Measurements from ENCODE around the gene OR10A3. TPM values are rescaled to one million over a fixed set of nuclear protein-coding genes. Genes with fewer than 3 reads are reported as not detected.

The OR10A3 gene
- total RNA-seq, 1 donor from 2014 or later = not detected

DNA sequence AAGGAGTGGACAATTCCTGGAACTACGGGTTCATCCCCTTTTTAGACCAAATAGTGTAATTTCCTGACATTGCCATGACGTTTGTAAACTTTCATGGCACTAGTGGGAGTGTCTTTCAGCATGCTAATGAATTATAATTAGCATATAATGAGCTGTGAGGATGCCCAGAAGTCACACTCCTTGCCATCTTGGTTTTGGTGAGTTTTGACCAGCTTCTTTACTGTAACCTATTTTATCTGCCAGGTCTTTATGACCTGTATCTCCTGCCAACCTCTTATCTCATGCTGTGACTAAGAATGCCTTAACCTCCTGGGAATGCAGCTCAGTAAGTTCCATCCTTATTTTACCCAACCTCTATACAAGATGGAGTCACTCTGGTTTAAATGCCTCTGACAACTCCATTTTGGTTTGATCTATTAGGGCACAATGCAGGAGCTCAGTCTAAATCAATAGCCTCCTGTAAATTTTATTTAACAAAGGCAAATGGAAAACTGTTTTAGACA, 31.2 kb downstream of the OR10A3 start:
- peaks cover 36% of the 10 kb centered on the region for H3K4me1 Mint-ChIP-seq
- DNase-seq (ENCODE audit: low spot score in 2 of 2, unreplicated experiment in 2 of 2) = no peak
- TF ChIP-seq CTCF (IDR thresholded peaks at IDR 0.05; ENCODE audit: unreplicated experiment) = no peak
- H3K36me3 Mint-ChIP-seq = no peaks in the 10 kb centered on the region
- no peaks in the 10 kb centered on the region for H3K27me3 Mint-ChIP-seq (ENCODE audit: low read depth)
- H3K27ac Mint-ChIP-seq = no peak overlapping the region
- no peaks in the 10 kb centered on the region for H3K9me3 Mint-ChIP-seq
- no peak overlapping the region for H3K4me3 Mint-ChIP-seq

DNA sequence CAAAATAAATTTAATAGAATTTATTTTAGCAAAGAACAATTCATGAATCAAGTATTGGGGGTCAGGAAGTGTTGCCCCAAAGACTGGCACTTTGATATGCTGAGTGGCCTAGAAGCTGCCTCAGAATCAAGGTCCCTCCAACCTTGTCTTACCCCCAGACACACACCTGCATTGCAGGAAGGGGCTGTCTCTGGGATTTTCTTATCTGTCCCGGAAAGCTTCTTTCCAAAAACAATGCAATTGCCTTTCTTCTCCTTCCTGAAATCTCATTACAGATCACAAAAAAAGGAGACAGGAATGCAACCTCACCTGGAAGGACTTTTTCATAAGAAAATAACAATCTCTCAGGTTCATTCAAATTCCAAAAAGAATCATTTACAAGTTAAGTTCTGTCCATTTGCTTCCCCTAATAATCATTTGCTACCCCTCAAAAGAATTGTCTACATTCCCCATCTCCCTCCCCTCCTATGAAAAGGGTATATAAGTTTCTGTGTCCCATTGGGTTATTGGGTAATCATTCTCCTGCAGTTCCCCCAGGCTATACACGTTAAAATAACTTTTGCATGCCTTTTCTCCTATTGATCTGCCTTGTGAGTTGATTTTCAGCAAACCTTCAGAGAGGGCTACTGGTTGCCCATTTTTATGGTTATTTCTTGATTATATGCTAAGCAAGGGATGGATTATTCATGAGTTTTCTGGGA, 31.8 kb downstream of the OR10A3 start:
- H3K4me1 Mint-ChIP-seq = peaks cover 42% of the 10 kb centered on the region
- DNase-seq (ENCODE audit: low spot score in 2 of 2, unreplicated experiment in 2 of 2) = no peak
- no peaks in the 10 kb centered on the region for H3K9me3 Mint-ChIP-seq
- no peaks in the 10 kb centered on the region for H3K27me3 Mint-ChIP-seq (ENCODE audit: low read depth)
- no peak overlapping the region for H3K4me3 Mint-ChIP-seq
- H3K27ac Mint-ChIP-seq = peak overlapping the region; percentile 31
- no peak for TF ChIP-seq CTCF (IDR thresholded peaks at IDR 0.05; ENCODE audit: unreplicated experiment)
- H3K36me3 Mint-ChIP-seq = no peaks in the 10 kb centered on the region

- peaks cover 56% of the 10 kb centered on the region for H3K4me1 Mint-ChIP-seq
- H3K36me3 Mint-ChIP-seq = no peaks in the 10 kb centered on the region
- peak overlapping the region; percentile 95 for H3K27ac Mint-ChIP-seq
- no peak for DNase-seq (ENCODE audit: low spot score in 2 of 2, unreplicated experiment in 2 of 2)
- TF ChIP-seq CTCF (IDR thresholded peaks at IDR 0.05; ENCODE audit: unreplicated experiment) = no peak
- H3K4me3 Mint-ChIP-seq = no peak overlapping the region
- no peaks in the 10 kb centered on the region for H3K9me3 Mint-ChIP-seq
- no peaks in the 10 kb centered on the region for H3K27me3 Mint-ChIP-seq (ENCODE audit: low read depth)
Observed at GRCh38 chr11:7907121-7907520, 34.4 kb downstream of the OR10A3 start.

GRCh38 chr11:7906481-7906880, 35.0 kb downstream of the OR10A3 start:
- Mint-ChIP-seq H3K36me3 (no peaks in the 10 kb centered on the region), H3K27ac (peak overlapping the region; percentile 95), H3K4me1 (peaks cover 60% of the 10 kb centered on the region), H3K27me3 (ENCODE audit: low read depth) (no peaks in the 10 kb centered on the region), H3K4me3 (peak overlapping the region; percentile 59), H3K9me3 (no peaks in the 10 kb centered on the region)
- no peak for DNase-seq (ENCODE audit: low spot score in 2 of 2, unreplicated experiment in 2 of 2)
- no peak for TF ChIP-seq CTCF (IDR thresholded peaks at IDR 0.05; ENCODE audit: unreplicated experiment)

- no peak for DNase-seq (ENCODE audit: low spot score in 2 of 2, unreplicated experiment in 2 of 2)
- peaks cover 62% of the 10 kb centered on the region for H3K4me1 Mint-ChIP-seq
- no peaks in the 10 kb centered on the region for H3K9me3 Mint-ChIP-seq
- TF ChIP-seq CTCF (IDR thresholded peaks at IDR 0.05; ENCODE audit: unreplicated experiment) = no peak
- H3K27me3 Mint-ChIP-seq (ENCODE audit: low read depth) = no peaks in the 10 kb centered on the region
- peak overlapping the region; percentile 95 for H3K27ac Mint-ChIP-seq
- H3K36me3 Mint-ChIP-seq = no peaks in the 10 kb centered on the region
- H3K4me3 Mint-ChIP-seq = peak overlapping the region; percentile 59
Observed at GRCh38 chr11:7905961-7906429, 35.5 kb downstream of the OR10A3 start.
